HG03064 (cell line): ENCODE data around the gene LDLRAD3.

Experiments
- ATAC-seq: cut with Tn5 transposase; IDR thresholded peaks from one replicate; pipeline ENCODE4 v1.9.1; 2021; ENCODE audit warnings: low read depth; ENCODE audit not compliant: unreplicated experiment

The LDLRAD3 gene

DNA sequence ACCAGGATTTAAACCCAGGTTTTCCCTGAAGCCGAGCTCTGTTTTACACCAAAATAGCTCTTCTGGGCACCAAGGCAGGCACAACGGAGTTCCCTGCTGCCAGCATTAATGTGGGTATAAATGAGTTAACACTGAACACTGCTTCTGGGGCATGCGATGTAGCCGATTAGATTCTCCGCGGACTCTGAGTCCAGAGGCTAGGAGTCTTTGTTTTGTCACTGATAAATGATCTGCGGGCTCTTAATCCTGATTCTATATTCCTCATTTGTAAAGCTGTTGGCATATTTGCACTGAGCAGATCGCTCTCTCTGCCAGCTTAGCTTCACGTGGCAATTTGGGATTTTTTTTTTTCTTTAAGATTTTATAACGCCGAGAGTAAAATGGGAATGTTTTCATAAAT is 16.8 kb upstream of the LDLRAD3 start:
- ATAC-seq = no peak

DNA sequence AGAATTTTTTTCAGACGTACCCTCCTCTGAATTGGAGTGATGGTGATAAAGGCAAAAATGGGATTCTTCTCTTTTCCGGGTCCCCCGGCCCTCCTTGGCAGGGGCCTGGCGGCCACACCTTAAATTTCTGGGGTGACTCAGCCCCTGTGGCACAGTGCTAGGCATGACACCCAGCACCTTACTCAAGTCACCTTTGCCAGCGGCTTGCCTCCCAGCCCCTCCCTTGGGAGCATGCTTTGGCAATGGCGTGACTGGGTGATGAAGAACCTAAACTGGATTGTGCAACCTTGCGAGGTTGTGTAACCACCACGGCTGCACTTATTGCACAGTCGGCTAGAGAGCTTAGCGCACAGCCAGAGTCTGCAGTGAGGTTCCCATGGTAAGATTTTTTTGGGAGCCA is 16.2 kb upstream of the LDLRAD3 start:
- no peak for ATAC-seq

DNA sequence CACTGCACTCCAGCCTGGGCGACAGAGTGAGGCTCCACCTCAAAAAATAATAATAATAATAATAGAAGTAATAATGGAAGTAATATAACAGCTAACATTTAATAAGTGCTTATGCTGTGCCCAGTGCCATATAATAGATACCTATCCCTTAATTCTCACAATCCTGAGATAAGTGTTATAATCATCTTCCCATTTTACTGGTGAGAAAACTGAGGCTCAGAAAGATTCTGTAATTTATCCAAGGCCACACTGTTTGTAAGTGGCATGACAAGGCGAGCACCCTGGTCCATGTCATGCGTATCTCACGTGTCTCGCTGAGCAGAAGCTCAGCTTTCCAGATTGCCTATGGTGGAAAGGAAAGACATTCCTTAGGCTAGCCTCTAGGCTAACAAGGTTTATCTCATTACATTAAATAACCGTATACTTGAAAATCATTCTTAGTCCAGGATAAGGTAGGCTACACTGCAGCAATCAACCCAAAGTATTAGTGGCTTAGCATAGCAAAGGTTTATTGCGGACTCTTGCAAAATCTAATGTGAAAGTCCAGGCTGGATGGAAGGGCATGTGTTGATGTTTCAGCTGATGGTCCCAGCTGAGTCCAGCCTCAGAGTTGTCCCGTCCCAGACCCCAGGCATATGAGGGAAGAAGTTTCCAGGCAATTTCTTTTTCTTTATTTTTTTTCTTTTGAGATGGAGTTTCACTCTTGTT is 15.0 kb upstream of the LDLRAD3 start:
- no peak for ATAC-seq

DNA sequence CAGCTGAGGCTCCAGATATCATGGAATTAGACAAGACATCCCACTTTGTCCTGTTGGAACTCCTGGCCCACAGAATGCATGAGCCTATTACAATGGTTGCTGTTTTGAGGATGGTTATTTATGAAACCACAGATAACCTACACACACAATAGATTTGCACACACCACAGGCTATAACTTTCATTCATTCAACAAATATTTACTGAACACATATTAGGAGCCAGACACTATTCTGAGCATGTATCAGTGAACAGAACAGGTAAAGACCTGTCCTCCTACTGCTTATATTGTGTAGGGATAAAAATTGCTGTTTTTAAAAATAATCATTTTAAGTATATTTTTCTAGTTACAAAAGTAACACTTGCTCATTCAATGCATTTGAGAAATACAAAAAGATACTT is 13.4 kb upstream of the LDLRAD3 start:
- ATAC-seq = no peak

DNA sequence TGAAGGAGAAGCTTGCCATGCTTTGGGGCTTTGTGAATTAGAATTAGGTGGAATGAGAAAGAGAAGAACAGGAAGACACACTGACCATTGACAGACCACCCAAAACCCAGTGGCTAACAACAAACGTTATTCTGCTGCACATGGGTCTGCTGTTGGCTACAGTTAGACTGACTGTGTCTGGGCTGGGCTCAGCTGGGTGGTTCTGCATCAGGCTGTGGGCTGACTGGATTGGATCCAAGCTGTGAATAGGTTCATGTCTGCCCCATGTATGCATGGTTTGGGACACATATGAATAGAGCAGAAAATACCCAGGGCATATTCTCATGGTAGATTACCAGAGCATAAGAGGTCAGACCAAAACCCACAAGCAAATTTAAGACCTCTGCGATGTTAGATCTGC is 11.7 kb upstream of the LDLRAD3 start:
- no peak for ATAC-seq

DNA sequence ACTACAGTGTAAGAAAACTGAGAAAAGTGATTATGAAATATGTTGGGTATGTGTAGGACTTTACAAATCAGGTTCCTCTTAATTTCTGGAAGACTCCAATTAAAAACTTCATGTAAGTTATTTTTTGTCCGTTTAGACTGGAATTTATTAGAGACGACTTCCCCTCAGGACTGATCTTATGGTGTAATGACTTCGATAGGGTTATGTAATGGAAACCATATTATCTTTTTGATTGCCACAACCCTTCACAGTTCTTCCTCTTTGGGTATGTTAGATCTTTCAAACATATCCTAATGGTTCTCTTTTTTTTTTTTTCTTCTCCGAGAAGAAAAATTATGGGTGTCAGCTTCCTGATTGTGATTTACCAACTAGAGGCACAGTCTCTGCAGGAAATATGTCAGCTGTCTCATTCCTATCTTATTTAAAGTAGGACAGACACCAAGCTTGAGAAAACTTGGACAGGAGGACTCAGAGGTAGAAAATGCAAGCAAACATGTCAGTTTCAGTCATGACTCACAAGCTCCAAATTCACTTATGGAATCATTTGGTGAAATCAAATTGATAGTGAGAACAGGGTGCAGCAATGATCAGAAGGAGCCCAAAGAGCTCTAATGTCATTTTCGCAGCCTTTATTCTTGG is 11.1 kb upstream of the LDLRAD3 start:
- no peak for ATAC-seq

DNA sequence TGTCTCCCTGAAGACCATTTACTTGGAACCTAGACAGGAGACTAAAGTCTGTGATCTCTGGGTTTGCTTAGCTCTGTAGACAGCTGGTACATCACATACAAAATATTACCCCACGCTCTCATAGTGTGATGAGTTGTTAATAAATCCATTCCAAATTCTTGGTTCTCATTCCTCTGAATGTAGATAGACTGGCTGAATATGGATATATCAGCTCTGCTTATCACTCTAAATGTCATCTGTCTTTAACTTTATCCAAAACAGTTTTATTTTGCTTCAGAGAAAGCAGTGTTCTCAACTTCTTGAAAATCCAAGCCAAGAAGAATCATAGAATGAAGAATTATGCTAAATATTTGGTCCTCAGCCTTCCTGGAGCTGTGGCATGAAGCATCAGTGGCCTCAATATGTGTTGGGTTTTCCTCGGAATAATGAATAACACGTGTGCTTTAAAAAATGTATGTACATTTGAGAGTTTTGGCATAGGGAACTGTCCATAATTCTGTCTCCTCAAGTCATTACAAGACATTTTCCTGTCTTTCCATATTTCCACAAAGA is 10.5 kb upstream of the LDLRAD3 start:
- ATAC-seq = no peak

DNA sequence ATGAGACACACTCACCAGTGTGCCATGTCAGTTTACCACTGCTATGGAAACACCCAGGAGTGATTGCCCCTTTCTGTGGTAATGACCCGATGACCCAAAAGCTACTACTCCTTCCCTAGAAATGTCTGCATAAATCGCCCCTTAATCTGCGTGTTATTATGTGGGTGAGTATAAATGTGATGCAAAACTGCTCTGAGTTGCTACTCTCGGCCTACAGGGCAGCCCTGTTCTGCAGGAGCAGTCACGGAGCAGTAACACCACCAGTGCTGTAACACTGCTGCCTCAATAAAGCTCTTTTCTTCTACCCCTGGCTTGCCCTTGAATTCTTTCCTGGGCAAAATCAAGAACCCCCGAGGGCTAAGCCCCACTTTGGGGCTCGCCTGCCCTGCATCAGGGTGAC is 9.6 kb upstream of the LDLRAD3 start:
- no peak for ATAC-seq

DNA sequence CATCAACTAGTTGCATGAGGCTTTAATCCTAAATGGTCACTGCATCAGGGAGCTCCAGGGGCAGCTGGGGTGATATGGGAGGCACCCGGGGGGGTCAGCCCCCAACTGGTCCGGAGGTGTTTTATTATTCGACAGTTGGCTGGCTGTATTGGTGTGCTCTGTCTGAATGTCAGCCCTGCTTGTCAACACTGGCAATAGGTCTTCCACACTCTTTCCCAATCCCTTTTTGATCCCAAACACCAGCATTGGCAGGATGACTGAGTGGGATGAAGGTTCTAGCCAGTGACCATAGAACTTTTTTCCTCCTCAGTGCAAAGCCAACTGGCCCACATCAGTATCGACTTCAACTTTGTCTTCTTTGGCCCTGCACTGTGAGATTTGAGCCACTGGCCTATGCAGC is 8.9 kb upstream of the LDLRAD3 start:
- ATAC-seq = no peak

DNA sequence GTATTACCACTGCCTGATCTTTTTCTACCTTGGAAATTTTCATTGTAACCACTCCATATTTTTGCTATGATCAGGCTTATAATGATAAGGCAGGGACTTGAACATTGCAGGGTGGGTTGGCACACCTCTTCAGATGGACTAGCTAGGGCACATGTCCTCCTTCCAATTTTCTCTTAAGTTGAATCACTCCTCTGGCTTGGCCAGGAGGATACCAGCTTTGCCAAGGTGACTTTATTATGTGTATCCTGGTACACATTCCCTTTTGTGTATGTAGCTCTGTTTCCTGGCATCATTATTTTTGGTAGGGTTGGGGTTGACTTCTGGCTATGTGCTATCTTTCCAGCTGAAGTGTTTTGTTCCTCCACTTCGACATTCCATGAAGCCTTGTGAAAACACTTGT is 8.5 kb upstream of the LDLRAD3 start:
- no peak for ATAC-seq

DNA sequence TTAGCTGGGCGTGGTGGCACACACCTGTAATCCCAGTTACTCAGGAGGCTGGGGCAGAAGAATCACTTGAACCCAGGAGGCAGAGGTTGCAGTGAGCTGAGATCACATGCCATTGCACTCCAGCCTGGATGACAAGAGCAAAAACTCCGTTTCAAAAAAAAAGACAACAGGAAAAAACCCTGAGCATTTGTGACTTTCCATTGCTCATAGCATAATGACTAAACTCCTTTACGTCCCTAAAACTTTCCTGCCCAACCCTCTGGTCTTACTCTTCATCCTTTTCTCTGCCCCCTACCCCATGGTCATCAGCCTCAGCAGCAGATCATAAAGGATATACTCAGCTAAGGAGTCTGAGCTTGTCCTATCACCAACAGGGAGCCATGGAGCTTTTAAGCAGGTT is 6.8 kb upstream of the LDLRAD3 start:
- no peak for ATAC-seq

DNA sequence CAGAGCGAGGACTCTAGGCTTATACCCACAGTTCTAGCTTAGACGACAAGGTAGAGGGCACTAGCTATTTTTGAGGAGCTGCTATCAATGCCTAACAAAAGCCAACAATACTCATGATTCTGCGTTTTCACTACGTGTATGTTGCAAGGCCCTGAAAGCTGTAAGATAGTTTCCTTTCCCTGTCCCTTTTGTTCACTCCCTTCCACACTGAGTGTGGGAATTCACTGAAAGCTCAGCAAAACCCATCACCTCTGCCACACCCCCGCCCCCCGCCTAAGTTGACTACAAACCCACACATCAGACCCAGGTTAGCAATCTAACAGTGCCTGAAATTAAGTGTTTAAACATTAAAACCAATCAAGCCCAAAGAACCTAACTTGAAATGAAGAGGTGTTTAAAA is 6.2 kb upstream of the LDLRAD3 start:
- no peak for ATAC-seq

DNA sequence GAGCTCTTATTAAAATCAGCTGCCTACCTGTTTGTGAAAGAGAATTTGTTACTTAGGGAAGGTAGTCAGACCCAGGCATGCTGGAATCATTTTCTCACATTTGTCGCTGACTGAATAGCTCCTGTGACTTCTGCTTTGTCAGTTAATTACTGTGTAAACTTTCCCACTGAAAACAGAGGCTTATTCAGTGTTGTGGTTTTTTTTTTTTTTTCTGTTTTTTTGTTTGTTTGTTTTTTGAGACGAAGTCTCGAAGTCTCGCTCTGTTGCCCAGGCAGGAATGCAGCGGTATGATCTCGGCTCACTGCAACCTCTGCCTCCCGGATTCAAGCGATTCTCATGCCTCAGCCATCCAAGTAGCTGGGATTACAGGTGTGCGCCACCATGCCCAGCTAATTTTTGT is 5.6 kb upstream of the LDLRAD3 start:
- ATAC-seq = no peak

DNA sequence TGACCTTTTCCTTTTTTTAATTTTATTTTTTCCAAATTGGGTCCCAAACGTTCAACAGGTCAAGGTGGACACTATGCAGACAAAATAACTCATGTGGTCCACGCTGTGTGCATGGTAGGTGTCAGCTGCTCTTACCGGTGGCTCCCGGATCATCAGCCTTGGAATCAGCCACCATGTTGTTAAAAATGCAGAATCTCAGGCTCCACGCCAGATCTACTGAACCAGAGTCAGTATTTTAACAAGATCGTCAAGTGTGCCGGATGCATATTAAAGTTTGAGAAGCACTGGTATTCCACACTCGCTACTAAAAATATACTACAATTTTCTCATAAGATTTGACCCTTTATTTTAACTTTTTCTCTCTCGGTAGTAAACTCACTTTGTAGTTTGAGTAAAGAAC is 553 bp upstream of the LDLRAD3 start:
- no peak for ATAC-seq

DNA sequence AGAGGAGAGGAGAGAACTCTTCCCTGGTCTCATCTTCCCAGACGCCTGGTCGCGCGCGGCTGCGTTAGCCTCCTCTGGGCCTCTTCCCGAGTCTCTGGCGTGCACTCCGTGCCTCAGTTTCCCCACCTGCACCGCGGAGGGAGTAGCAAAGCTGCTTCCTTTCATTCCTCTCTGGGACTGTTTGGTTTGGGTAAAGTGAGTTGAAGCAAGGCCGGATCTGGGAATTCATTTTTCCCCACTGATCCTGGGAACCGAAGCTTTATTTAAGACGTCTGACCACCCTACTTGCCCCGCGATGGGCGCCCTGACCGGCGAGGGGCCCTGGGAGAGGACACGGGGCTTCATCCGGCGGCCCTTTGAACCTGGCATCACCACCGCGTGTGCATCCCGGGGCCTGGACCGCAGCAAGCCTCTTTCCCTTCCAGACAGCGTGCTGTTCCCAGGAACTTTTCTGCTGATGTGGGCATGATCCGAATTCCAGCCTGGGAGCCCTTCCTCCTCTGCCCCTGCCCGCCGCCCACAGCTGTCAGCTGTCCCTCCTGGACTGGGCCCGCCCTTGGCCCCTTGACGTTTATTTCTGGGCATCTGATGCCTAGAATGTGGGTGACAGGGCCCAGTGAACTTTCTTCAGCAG is 758 bp downstream of the LDLRAD3 start:
- ATAC-seq = no peak

DNA sequence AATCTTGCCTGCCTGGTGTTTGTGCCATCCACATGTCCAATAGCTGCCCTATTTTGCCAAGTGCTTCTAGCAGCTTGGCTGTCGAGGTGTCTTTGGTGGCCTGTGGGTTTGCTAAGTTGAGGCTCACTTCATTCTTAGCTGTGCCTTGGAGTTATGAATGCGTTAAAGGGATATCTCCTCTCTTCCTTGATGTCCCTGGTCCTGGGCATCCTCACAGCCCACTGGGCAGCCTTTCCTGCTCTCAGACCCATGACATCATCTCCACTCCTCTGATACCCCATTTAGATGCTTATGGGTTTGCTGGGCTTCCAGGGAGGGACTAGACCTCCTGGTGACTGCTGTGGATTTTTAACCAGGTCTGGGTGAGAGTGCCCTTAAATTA is 1.3 kb downstream of the LDLRAD3 start:
- ATAC-seq = no peak

DNA sequence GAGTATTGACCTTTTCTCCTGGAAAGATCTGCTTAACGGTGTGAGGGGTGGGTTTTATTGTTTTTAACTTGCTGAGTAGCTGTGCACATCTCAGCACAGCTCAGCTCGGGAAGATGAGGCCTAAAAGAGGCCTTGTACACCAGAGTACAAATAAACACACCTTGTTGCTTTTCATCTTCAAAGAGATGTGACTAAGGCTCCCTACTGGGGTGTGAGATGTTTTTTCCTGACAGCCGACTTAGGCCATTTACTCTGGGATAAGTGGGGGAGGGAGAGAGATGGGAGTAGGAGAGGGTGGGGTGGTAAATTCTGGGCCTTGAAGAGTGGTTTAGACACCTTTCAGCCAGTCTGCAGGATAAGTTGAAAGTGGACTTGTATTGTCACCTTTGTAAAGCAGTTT is 2.9 kb downstream of the LDLRAD3 start:
- ATAC-seq = no peak

DNA sequence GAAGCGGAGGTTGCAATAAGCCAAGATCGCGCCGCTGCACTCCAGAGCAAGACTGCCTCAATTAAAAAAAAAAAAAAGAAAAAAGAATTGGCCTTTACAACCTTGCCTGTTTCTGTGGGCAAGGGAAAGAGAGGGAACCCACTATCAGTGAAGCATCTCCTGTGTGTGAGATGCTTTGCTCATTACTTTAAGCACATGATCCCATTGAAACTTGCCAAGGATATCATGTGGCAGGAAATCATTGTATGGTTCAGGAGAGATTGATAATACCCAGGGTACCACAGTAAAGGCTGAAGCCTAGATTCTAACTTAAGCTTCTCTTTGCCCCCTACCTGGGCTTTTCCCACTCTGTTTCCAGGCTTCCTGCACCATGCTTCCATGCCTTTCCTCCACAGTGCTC is 3.6 kb downstream of the LDLRAD3 start:
- ATAC-seq = no peak

DNA sequence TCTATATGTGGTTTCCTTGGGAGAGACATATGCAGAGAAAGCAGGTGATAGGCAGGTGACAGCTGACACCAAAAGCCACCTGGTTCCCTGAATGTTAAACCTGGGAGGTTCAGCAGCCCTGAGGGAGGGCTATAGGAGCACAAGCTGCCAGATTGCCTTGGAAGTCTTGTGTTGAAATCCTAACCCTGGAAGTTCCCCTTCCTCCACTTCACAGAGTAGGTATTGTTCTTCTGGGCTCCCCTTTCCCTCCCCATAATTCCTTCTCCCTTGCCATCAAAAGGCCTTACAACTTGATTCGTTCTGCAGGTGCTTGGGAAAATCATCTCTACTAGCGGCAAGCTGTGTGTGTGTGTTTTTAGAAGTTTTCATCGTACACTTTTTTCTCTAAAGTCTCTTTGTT is 5.4 kb downstream of the LDLRAD3 start:
- ATAC-seq = no peak

DNA sequence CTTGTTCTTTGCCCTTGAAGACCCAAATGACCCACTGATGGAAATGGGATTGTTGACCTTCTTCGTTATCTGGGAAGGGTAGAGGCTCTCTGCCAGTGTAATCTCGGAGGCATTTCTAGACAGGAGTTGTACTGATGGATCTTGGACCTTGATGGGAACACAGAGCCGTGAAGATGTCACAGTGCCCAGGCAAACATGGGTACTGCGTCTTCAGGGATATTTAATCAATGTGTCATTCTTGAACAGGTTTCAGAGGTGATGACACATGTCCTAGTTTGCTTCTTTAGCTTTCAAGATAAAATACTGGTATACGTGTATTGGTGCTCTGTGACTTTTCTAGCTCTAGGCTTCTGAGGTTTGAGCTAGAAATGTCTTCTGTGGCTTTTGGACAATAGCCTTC is 6.2 kb downstream of the LDLRAD3 start:
- no peak for ATAC-seq

DNA sequence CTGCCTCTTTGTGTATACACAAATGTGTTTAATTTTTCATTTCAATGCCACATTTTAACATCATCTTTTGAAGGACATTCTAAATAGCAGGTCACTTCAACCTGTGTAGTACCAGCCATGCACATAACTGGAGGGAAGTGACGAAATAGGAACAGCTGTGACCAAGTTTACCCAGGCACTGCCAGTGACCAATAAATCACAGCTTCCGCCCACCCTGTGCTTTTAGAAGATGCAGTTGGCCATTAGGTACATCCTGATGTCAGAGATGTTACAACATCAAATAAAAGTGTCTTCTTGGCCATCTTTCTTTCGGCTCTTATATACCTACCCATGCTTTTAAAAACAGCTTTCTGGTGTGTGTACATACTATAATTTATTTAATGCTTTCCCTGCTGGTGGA is 7.8 kb downstream of the LDLRAD3 start:
- no peak for ATAC-seq
